Measurements from ENCODE around the gene XG. TPM values are rescaled to one million over a fixed set of nuclear protein-coding genes. Genes with fewer than 3 reads are reported as not detected.

The XG gene
- total RNA-seq, 1 experiment from 2014 or later: 1.0 TPM

GRCh38 chrX:2710041-2710840 is 41.6 kb upstream of the XG start (continued):
- TF ChIP-seq FOXK1 (CRISPR knock-in tag; IDR thresholded peaks at IDR 0.05) (no peak), NR3C1 (CRISPR knock-in tag; conservative IDR thresholded peaks at IDR 0.05; ENCODE audit: low read depth) (no peak)

GRCh38 chrX:2711441-2711840 is 40.4 kb upstream of the XG start:
- no peaks in the 10 kb centered on the region for H3K36me3 Mint-ChIP-seq
- ATAC-seq (no peak), DNase-seq (ENCODE audit: low spot score) (no peak)
- TF ChIP-seq ATF1 (CRISPR knock-in tag; IDR thresholded peaks at IDR 0.05) (no peak), MYBL2 (CRISPR knock-in tag; IDR thresholded peaks at IDR 0.05) (no peak), SP1 (CRISPR knock-in tag; conservative IDR thresholded peaks at IDR 0.05) (no peak), KAT7 (CRISPR knock-in tag; IDR thresholded peaks at IDR 0.05; ENCODE audit: borderline replicate concordance) (no peak), ZNF219 (CRISPR knock-in tag; IDR thresholded peaks at IDR 0.05; ENCODE audit: borderline replicate concordance) (no peak), ZNF121 (CRISPR knock-in tag; IDR thresholded peaks at IDR 0.05) (no peak), AFF4 (CRISPR knock-in tag; IDR thresholded peaks at IDR 0.05; ENCODE audit: borderline replicate concordance) (no peak), ZNF138 (CRISPR knock-in tag; conservative IDR thresholded peaks at IDR 0.05) (no peak), JAZF1 (CRISPR knock-in tag; IDR thresholded peaks at IDR 0.05) (no peak)
- H3K9me3 Mint-ChIP-seq: no peaks in the 10 kb centered on the region
- no peaks in the 10 kb centered on the region for H3K27me3 Mint-ChIP-seq (ENCODE audit: low read depth)
- peaks cover 45% of the 10 kb centered on the region for H3K4me1 Mint-ChIP-seq
- ChIA-PET POLR2A (no interaction called here), CTCF (no interaction called here)
- no peak overlapping the region for H3K4me3 Mint-ChIP-seq
- no peak overlapping the region for H3K27ac Mint-ChIP-seq

- ChIA-PET CTCF (no interaction called here), POLR2A (no interaction called here)
- no peak overlapping the region for H3K4me3 Mint-ChIP-seq
- H3K27me3 Mint-ChIP-seq (ENCODE audit: low read depth): no peaks in the 10 kb centered on the region
- no peak for TF ChIP-seq AFF4 (CRISPR knock-in tag; IDR thresholded peaks at IDR 0.05; ENCODE audit: borderline replicate concordance)
- TF ChIP-seq CREM (CRISPR knock-in tag; IDR thresholded peaks at IDR 0.05): no peak
- no peak for TF ChIP-seq NR2C2 (CRISPR knock-in tag; IDR thresholded peaks at IDR 0.05)
- no peak for TF ChIP-seq ZNF263 (CRISPR knock-in tag; IDR thresholded peaks at IDR 0.05; ENCODE audit: low read depth)
- no peak for TF ChIP-seq NFE2L1 (CRISPR knock-in tag; IDR thresholded peaks at IDR 0.05)
- no peak for TF ChIP-seq SMAD3 (CRISPR knock-in tag; IDR thresholded peaks at IDR 0.05; ENCODE audit: borderline replicate concordance)
- TF ChIP-seq ATF6 (CRISPR knock-in tag; IDR thresholded peaks at IDR 0.05): no peak
- no peak for TF ChIP-seq MXD4 (CRISPR knock-in tag; IDR thresholded peaks at IDR 0.05; ENCODE audit: borderline replicate concordance)
- TF ChIP-seq KAT7 (CRISPR knock-in tag; IDR thresholded peaks at IDR 0.05; ENCODE audit: borderline replicate concordance): no peak
- TF ChIP-seq FOXK1 (CRISPR knock-in tag; IDR thresholded peaks at IDR 0.05): no peak
- TF ChIP-seq JAZF1 (CRISPR knock-in tag; IDR thresholded peaks at IDR 0.05): no peak
- TF ChIP-seq IRF2 (CRISPR knock-in tag; IDR thresholded peaks at IDR 0.05; ENCODE audit: borderline replicate concordance, low read depth): no peak
- no peak for TF ChIP-seq RORB (CRISPR knock-in tag; IDR thresholded peaks at IDR 0.05)
- no peak for TF ChIP-seq EMX1 (CRISPR knock-in tag; IDR thresholded peaks at IDR 0.05)
- no peak for TF ChIP-seq JUN (CRISPR knock-in tag; IDR thresholded peaks at IDR 0.05)
- no peak for TF ChIP-seq NFYB (CRISPR knock-in tag; conservative IDR thresholded peaks at IDR 0.05; ENCODE audit: low read depth)
- no peak for TF ChIP-seq GTF2I (CRISPR knock-in tag; conservative IDR thresholded peaks at IDR 0.05)
- no peaks in the 10 kb centered on the region for H3K9me3 Mint-ChIP-seq
- no peaks in the 10 kb centered on the region for H3K36me3 Mint-ChIP-seq
- DNase-seq (ENCODE audit: low spot score) (no peak), ATAC-seq (no peak)
- H3K4me1 Mint-ChIP-seq: peaks cover 39% of the 10 kb centered on the region
- H3K27ac Mint-ChIP-seq: no peak overlapping the region
Observed at GRCh38 chrX:2712428-2712827, 39.4 kb upstream of the XG start.
